DND-41 (cell line): ENCODE data around the gene XXYLT1.

Experiments used
- ATAC-seq: fragments of 200-7000 bp; cut with Tn5 transposase; 3 replicates; pipeline ENCODE4 v1.9.1; 2021; ENCODE audit warnings: low read depth; ENCODE audit not compliant: insufficient read depth
- DNase-seq: peaks from one replicate; pipeline ENCODE4 v3.0.0-alpha.2; 2020
- H2AFZ ChIP-seq: 2 replicates; pipeline ENCODE4 v1.6.0; 2012; ENCODE audit warnings: low read depth, low read length
- H3K27ac ChIP-seq: 2 replicates; pipeline ENCODE4 v1.5.1; 2012; ENCODE audit warnings: low read length, inconsistent platforms
- H3K27me3 ChIP-seq: fragments of 200-600 bp; sonication (generic); 2 replicates; pipeline ENCODE4 v1.6.0; 2012; ENCODE audit warnings: low read length, mild to moderate bottlenecking, inconsistent platforms; ENCODE audit not compliant: insufficient read depth, poor library complexity
- H3K36me3 ChIP-seq: 2 replicates; pipeline ENCODE4 v1.5.1; 2012; ENCODE audit warnings: low read length, inconsistent platforms; ENCODE audit not compliant: insufficient read depth
- H3K4me1 ChIP-seq: 2 replicates; pipeline ENCODE4 v1.5.1; 2012; ENCODE audit warnings: mild to moderate bottlenecking, low read length; ENCODE audit not compliant: insufficient read depth
- H3K4me2 ChIP-seq: 2 replicates; pipeline ENCODE4 v1.6.0; 2012; ENCODE audit warnings: mild to moderate bottlenecking, moderate library complexity, low read length, inconsistent platforms; ENCODE audit not compliant: insufficient read depth
- H3K4me3 ChIP-seq, 2 experiments: fragments of 200-600 bp in 1 of 2; shearing (Covaris generic) in 1 of 2; 2 replicates each; pipeline ENCODE4 v1.5.1; 2012 to 2016; ENCODE audit warnings: inconsistent platforms in 2 of 2, low read length in 2 of 2, mild to moderate bottlenecking in 2 of 2, low read depth in 1 of 2, moderate library complexity in 1 of 2
- H3K79me2 ChIP-seq: 2 replicates; pipeline ENCODE4 v1.6.0; 2012; ENCODE audit warnings: low read length, inconsistent platforms; ENCODE audit not compliant: insufficient read depth
- H3K9ac ChIP-seq: 2 replicates; pipeline ENCODE4 v1.6.0; 2012; ENCODE audit warnings: low read depth, mild to moderate bottlenecking, inconsistent platforms, low read length, moderate library complexity
- H3K9me3 ChIP-seq: 2 replicates; pipeline ENCODE4 v1.5.1; 2012; ENCODE audit warnings: low read length, moderate library complexity, mild to moderate bottlenecking, inconsistent platforms; ENCODE audit not compliant: insufficient read depth, severe bottlenecking
- H4K20me1 ChIP-seq: 2 replicates; pipeline ENCODE4 v1.6.0; 2012; ENCODE audit warnings: low read length; ENCODE audit not compliant: insufficient read depth
- EZH2 ChIP-seq: IDR thresholded peaks from 3 replicates; pipeline ENCODE4 v1.6.1; 2012; ENCODE audit warnings: borderline replicate concordance, low read depth, mild to moderate bottlenecking, moderate library complexity, low read length, inconsistent platforms; ENCODE audit not compliant: severe bottlenecking
- TF ChIP-seq, protein P1 (sequence below): IDR thresholded peaks from 2 replicates; pipeline ENCODE4 v1.5.1; 2012; ENCODE audit warnings: borderline replicate concordance, low read length, moderate library complexity, mild to moderate bottlenecking; ENCODE audit not compliant: poor library complexity, severe bottlenecking; ENCODE audit errors: extremely low read depth

XXYLT1 gene

DNA sequence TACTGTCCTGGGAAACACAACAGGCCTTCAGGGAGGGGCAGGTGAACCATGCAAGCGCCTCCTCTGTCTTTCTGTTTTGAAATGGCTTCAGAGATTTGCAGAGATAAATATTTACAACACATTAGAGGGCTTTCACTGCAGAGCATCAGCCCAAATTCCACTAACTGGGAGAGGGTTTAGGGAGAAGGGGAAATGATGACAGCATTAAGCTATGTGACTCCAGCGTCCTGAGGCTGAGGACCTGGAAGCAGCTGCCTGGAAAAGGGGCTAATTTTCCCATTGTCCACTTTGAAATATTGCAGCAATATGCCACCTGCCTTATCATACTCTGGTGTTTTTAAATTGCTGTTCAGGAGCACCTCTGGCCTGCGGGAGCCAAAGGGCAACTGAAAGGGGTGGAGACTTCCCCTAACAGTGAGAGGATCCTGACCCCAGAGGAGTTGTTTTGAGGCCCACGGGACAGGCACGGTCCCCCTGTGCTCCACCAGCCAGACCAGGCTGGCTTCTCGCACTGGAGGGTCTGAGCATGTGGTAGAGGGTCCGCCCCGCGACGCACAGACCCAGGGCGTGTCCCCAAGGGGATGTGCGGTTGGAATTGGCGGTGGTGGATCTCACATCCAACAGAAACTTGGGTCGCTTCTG is 110.6 kb downstream of the XXYLT1 start:
- Histone ChIP-seq H3K4me3 (no peak overlapping the region), H3K4me1 (0 out of 2 replicates have a peak, but pooled peaks cover 3% of the 10 kb centered on the region), H2AFZ (no peak overlapping the region), H3K4me2 (no peak overlapping the region), H3K36me3 (no peaks in the 10 kb centered on the region), H3K9me3 (no peaks in the 10 kb centered on the region), H4K20me1 (peaks cover 34% of the 10 kb centered on the region), H3K9ac (no peak overlapping the region), H3K27me3 (no peaks in the 10 kb centered on the region), H3K27ac (no peak overlapping the region), H3K79me2 (no peaks in the 10 kb centered on the region)
- no peak for ATAC-seq
- DNase-seq: no peak
- no peak for TF ChIP-seq EZH2
- TF ChIP-seq, protein P1, sequence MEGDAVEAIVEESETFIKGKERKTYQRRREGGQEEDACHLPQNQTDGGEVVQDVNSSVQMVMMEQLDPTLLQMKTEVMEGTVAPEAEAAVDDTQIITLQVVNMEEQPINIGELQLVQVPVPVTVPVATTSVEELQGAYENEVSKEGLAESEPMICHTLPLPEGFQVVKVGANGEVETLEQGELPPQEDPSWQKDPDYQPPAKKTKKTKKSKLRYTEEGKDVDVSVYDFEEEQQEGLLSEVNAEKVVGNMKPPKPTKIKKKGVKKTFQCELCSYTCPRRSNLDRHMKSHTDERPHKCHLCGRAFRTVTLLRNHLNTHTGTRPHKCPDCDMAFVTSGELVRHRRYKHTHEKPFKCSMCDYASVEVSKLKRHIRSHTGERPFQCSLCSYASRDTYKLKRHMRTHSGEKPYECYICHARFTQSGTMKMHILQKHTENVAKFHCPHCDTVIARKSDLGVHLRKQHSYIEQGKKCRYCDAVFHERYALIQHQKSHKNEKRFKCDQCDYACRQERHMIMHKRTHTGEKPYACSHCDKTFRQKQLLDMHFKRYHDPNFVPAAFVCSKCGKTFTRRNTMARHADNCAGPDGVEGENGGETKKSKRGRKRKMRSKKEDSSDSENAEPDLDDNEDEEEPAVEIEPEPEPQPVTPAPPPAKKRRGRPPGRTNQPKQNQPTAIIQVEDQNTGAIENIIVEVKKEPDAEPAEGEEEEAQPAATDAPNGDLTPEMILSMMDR: no peak

DNA sequence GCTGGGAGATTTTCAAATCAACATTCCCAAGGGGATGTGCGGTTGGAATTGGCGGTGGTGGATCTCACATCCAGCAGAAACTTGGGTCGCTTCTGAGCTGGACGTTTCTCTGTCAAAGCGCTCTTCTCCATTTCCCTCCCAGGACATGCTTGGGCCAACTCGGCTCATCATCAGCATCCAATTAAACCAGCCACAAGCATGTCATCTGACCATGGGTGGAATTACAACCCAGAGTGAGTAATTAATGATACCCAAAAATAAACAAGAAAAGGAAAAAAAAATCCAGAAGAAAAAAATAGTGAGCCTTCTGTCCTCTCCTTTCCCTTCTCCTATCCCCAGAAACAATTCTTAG is 111.2 kb downstream of the XXYLT1 start:
- TF ChIP-seq EZH2: no peak
- TF ChIP-seq, protein P1: no peak
- Histone ChIP-seq H3K27me3 (no peaks in the 10 kb centered on the region), H3K27ac (no peak overlapping the region), H3K4me1 (0 out of 2 replicates have a peak, but pooled peaks cover 3% of the 10 kb centered on the region), H3K36me3 (no peaks in the 10 kb centered on the region), H3K9ac (no peak overlapping the region), H3K4me2 (no peak overlapping the region), H3K4me3 (no peak overlapping the region), H4K20me1 (peaks cover 34% of the 10 kb centered on the region), H3K79me2 (no peaks in the 10 kb centered on the region), H3K9me3 (no peaks in the 10 kb centered on the region), H2AFZ (no peak overlapping the region)
- ATAC-seq (no peak), DNase-seq (no peak)

DNA sequence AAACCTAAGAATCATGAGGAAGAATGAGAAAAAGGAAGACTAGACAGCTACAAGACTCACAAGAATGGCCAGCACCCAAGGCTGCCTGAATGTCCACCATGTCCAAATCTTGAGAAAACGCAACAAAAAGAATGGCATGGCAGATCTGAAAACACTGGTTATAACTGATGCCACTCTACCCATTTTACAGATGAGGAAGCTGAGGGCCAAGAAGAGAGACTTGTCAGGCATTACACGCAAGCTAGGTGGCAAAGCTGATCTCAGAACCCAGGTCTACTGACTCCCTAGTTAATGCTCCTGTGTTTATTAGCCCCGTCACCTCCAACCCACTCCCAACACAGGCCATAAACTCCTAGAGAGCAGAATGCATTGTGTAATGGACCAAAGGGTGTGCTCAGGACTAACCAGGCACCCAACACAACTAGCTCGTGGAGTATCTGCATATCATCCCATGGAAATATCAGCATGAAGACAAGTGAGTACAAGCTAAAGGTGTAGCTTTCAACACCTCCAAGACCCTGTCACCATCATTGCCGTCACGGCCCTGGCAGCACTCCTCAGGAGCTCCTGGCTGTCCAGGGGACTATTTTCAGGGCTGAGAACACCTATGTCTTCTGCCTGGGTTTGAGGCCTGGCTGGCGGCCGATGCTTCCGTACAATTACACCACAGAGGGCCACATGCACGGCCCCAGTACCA is 111.7 kb downstream of the XXYLT1 start:
- H3K36me3 ChIP-seq: no peaks in the 10 kb centered on the region
- no peaks in the 10 kb centered on the region for H3K27me3 ChIP-seq
- H4K20me1 ChIP-seq: peaks cover 30% of the 10 kb centered on the region
- DNase-seq (no peak), ATAC-seq (no peak)
- H2AFZ ChIP-seq: no peak overlapping the region
- no peaks in the 10 kb centered on the region for H3K79me2 ChIP-seq
- H3K4me2 ChIP-seq: no peak overlapping the region
- H3K4me3 ChIP-seq: no peak overlapping the region
- no peak for TF ChIP-seq EZH2
- TF ChIP-seq, protein P1: no peak
- 0 out of 2 replicates have a peak, but pooled peaks cover 3% of the 10 kb centered on the region for H3K4me1 ChIP-seq
- no peak overlapping the region for H3K9ac ChIP-seq
- no peaks in the 10 kb centered on the region for H3K9me3 ChIP-seq
- H3K27ac ChIP-seq: no peak overlapping the region
